GM12875 (cell line): ENCODE data around the gene PRDX5.

Experiments
- H3K4me3 ChIP-seq: one replicate; pipeline ENCODE4 v1.5.1; 2011; ENCODE audit warnings: low read depth, low read length, control low read depth
- TF ChIP-seq, protein P1 (sequence below): IDR thresholded peaks from 2 replicates; pipeline ENCODE4 v1.5.1; 2011; ENCODE audit warnings: low read depth, mild to moderate bottlenecking, control low read depth, inconsistent platforms, low read length, moderate library complexity, borderline replicate concordance; ENCODE audit not compliant: insufficient read depth

PRDX5 gene

GRCh38 chr11:64364911-64365310 lies 47.0 kb downstream of the PRDX5 start:
- H3K4me3 ChIP-seq = no peak overlapping the region
- TF ChIP-seq, protein P1, sequence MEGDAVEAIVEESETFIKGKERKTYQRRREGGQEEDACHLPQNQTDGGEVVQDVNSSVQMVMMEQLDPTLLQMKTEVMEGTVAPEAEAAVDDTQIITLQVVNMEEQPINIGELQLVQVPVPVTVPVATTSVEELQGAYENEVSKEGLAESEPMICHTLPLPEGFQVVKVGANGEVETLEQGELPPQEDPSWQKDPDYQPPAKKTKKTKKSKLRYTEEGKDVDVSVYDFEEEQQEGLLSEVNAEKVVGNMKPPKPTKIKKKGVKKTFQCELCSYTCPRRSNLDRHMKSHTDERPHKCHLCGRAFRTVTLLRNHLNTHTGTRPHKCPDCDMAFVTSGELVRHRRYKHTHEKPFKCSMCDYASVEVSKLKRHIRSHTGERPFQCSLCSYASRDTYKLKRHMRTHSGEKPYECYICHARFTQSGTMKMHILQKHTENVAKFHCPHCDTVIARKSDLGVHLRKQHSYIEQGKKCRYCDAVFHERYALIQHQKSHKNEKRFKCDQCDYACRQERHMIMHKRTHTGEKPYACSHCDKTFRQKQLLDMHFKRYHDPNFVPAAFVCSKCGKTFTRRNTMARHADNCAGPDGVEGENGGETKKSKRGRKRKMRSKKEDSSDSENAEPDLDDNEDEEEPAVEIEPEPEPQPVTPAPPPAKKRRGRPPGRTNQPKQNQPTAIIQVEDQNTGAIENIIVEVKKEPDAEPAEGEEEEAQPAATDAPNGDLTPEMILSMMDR = no peak

GRCh38 chr11:64366751-64367150 lies 48.8 kb downstream of the PRDX5 start:
- H3K4me3 ChIP-seq = no peak overlapping the region

GRCh38 chr11:64367931-64368672 lies 50.2 kb downstream of the PRDX5 start:
- TF ChIP-seq, protein P1 = no peak
- H3K4me3 ChIP-seq = no peak overlapping the region

More at GRCh38 chr11:64366751-64367150, 48.8 kb downstream of the PRDX5 start:
- TF ChIP-seq, protein P1 = no peak

- TF ChIP-seq, protein P1 = no peak
- H3K4me3 ChIP-seq = no peak overlapping the region
Measured at GRCh38 chr11:64368673-64369074, 50.8 kb downstream of the PRDX5 start.

DNA sequence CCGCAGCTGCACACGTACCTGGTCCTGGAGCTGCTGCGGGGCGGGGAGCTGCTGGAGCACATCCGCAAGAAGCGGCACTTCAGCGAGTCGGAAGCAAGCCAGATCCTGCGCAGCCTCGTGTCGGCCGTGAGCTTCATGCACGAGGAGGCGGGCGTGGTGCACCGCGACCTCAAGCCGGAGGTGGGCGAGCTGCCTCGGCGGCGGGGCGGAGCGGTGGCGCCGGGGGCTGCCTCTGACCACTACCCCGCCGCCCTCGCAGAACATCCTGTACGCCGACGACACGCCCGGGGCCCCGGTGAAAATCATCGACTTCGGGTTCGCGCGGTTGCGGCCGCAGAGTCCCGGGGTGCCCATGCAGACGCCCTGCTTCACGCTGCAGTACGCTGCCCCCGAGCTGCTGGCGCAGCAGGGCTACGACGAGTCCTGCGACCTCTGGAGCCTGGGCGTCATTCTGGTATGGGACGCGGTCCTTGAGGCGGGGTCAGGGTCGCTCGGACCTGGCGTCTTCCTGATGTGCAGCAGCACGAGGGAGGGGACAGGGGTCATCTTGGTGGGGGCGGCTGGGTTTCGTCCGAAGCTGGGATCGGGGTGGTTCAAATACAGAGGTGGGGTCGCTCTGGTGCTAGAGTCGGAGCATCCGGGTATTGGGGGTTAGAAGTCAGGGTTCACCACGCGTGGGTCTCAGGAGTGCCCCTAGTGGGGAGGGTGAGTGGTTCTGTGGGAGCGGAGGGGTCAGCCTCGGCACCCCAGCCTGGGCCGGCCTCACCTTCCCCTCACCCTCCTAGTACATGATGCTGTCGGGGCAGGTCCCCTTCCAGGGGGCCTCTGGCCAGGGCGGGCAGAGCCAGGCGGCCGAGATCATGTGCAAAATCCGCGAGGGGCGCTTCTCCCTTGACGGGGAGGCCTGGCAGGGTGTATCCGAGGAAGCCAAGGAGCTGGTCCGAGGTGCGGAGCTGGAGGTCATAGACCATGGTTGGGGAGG lies 51.8 kb downstream of the PRDX5 start:
- TF ChIP-seq, protein P1 = peak; percentile 26; the same call in 1 of the 2 replicates
- no peak overlapping the region for H3K4me3 ChIP-seq

DNA sequence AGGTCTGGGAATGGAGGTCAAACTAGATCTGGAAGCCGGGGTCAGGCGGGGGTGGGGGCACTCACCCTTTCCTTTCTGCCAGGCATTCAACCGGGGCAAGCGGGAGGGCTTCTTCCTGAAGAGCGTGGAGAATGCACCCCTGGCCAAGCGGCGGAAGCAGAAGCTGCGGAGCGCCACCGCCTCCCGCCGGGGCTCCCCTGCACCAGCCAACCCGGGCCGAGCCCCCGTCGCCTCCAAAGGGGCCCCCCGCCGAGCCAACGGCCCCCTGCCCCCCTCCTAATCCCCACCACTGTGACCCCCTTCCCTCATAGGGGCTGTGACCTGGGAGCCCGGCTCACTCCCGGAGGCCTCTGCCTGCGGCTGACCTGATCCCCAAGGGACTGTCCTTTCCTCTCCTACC lies 53.3 kb downstream of the PRDX5 start:
- no peak overlapping the region for H3K4me3 ChIP-seq

More for the DNA sequence above, 53.3 kb downstream of the PRDX5 start:
- TF ChIP-seq, protein P1 = no peak
